ENCODE results near the gene MAT2A. TPM values are rescaled to one million over a fixed set of nuclear protein-coding genes. Genes with fewer than 3 reads are reported as not detected.

The MAT2A gene
- total and polyA plus RNA-seq, 10 of the 15 experiments (the other 5 are each of a cell fraction or from before 2014, with no cell fraction given): 97.6 to 408 (median 290) TPM

DNA sequence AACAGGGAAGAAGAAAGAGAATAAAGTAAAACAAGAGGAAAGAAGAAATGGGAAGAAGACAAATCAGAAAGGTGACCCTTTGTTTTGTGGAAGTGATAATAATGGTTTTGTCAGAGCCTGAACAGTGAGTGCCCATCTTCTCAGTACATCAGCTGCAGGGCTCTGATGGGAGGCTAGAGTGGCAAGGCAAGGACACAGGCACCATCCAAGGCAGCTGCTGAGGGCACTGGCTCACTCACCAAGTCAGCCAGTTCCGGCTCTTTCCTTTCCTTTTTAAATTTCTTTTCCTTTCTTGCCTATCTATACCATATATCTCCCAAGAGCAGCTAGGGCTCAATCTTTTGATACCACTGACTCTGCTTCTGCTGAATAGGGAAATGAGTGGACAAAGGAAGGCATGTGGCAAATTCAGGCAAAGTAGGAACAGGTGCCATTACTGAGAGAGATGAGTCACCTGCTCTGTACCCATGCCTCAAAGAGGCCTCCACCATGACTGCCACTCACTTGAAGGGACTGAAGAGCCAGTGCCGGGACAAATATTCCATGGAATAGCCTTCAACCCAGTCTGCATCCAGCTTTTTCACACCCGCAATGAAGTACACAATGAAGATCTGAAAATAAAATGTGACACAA is 16.1 kb downstream of the MAT2A start:
- BruUV-seq (replicated peaks): no TSS peak
- H3K27ac ChIP-seq (ENCODE audit: control insufficient read depth, insufficient read depth): no peak overlapping the region
- H3K4me3 ChIP-seq: no peak overlapping the region
- no peaks in the 10 kb centered on the region for H4K20me1 ChIP-seq (ENCODE audit: control insufficient read depth, insufficient read depth)
- H3K4me2 ChIP-seq (ENCODE audit: control insufficient read depth, insufficient read depth): no peak overlapping the region
- no peak for ATAC-seq
- intact Hi-C loops (cut with micrococcal nuclease; ENCODE audit: unreplicated experiment) (loop anchor here (5.0 kb wide), 2 partner anchors 228 to 253 kb away; partner anchors contain the start of gene TGOLN2), in situ Hi-C loops (cut with MboI) (loop anchor here (5.0 kb wide), 1 partner anchor 133 kb away; no protein-coding TSS in a partner anchor)
- ChIA-PET RAD21 (ENCODE audit: unreplicated experiment) (interaction anchor here (7.7 kb wide), 1 partner anchor 135 kb away, joined by 179 read pairs; the partner anchor contains the start of gene SH2D6), CTCF (interaction anchor here (0.6 to 10.4 kb wide), 5 partner anchors 13 to 300 kb away, joined by 3 to 336 read pairs (median 3); partner anchors contain the start of genes MAT2A and SH2D6), POLR2A (interaction anchor here (1.5 to 1.6 kb wide), 2 partner anchors 16 to 136 kb away, joined by 5 to 7 read pairs; partner anchors contain the start of gene MAT2A), SMC1A (ENCODE audit: uncharacterized antibody, unreplicated experiment) (interaction anchor here (0.9 to 2.9 kb wide), 5 partner anchors 13 to 166 kb away, joined by 3 to 22 read pairs (median 4); partner anchors contain the start of gene C2orf68)
- no peaks in the 10 kb centered on the region for H3K9me3 ChIP-seq (replicated peaks; ENCODE audit: control insufficient read depth, insufficient read depth, low read length)
- DNase-seq (ENCODE audit: low read depth, low spot score): no peak
- TF ChIP-seq WRNIP1 (IDR thresholded peaks at IDR 0.05; ENCODE audit: borderline replicate concordance, low read depth, low read length) (no peak), POLR2A (IDR thresholded peaks at IDR 0.05; ENCODE audit: low read depth, low read length) (no peak), RBBP5 (conservative IDR thresholded peaks at IDR 0.05) (no peak), TCF3 (IDR thresholded peaks at IDR 0.05; ENCODE audit: borderline replicate concordance, insufficient read depth, low read depth, low read length) (no peak), RELA (IDR thresholded peaks at IDR 0.05; ENCODE audit: borderline replicate concordance, partially characterized antibody) (no peak), MEF2B (IDR thresholded peaks at IDR 0.05; ENCODE audit: partially characterized antibody, poor library complexity, severe bottlenecking) (no peak), SMAD5 (IDR thresholded peaks at IDR 0.05; ENCODE audit: low read depth) (no peak), SMAD1 (IDR thresholded peaks at IDR 0.05; ENCODE audit: low read depth, partially characterized antibody) (no peak), ZNF207 (IDR thresholded peaks at IDR 0.05; ENCODE audit: borderline replicate concordance) (no peak), POLR2AphosphoS2 (IDR thresholded peaks at IDR 0.05; ENCODE audit: low read depth, low read length) (no peak), BMI1 (IDR thresholded peaks at IDR 0.05; ENCODE audit: borderline replicate concordance) (no peak)
- TF ChIP-seq, protein P1, sequence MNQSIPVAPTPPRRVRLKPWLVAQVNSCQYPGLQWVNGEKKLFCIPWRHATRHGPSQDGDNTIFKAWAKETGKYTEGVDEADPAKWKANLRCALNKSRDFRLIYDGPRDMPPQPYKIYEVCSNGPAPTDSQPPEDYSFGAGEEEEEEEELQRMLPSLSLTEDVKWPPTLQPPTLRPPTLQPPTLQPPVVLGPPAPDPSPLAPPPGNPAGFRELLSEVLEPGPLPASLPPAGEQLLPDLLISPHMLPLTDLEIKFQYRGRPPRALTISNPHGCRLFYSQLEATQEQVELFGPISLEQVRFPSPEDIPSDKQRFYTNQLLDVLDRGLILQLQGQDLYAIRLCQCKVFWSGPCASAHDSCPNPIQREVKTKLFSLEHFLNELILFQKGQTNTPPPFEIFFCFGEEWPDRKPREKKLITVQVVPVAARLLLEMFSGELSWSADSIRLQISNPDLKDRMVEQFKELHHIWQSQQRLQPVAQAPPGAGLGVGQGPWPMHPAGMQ (IDR thresholded peaks at IDR 0.05; ENCODE audit: borderline replicate concordance): no peak
- TF ChIP-seq, protein P2, sequence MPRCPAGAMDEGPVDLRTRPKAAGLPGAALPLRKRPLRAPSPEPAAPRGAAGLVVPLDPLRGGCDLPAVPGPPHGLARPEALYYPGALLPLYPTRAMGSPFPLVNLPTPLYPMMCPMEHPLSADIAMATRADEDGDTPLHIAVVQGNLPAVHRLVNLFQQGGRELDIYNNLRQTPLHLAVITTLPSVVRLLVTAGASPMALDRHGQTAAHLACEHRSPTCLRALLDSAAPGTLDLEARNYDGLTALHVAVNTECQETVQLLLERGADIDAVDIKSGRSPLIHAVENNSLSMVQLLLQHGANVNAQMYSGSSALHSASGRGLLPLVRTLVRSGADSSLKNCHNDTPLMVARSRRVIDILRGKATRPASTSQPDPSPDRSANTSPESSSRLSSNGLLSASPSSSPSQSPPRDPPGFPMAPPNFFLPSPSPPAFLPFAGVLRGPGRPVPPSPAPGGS (IDR thresholded peaks at IDR 0.05; ENCODE audit: borderline replicate concordance, insufficient read depth, low read depth, low read length, poor library complexity, severe bottlenecking): no peak
- H2AFZ ChIP-seq (ENCODE audit: control insufficient read depth, low read depth, low read length): no peak overlapping the region
- no peaks in the 10 kb centered on the region for H3K4me1 ChIP-seq (ENCODE audit: control insufficient read depth, insufficient read depth, low read length)
- H3K79me2 ChIP-seq (ENCODE audit: control insufficient read depth, insufficient read depth, low read length): peaks cover 7% of the 10 kb centered on the region; the same call in 1 of the 2 replicates
- WGBS (ENCODE audit: insufficient coverage, insufficient replicate concordance, low lambda C conversion rate, missing lambda C conversion rate): 98% methylated on average over 3 of the region's 3 CpGs
- peaks cover 8 to 23% of the 10 kb centered on the region in 2 experiments for H3K36me3 ChIP-seq (ENCODE audit: control insufficient read depth in 2 of 2, insufficient read depth in 2 of 2, low read length in 1 of 2)
- H3K27me3 ChIP-seq (replicated peaks in 1 of 2; ENCODE audit: control insufficient read depth in 2 of 2, insufficient read depth in 2 of 2, low read length in 1 of 2): no peaks in the 10 kb centered on the region
- no peak overlapping the region for H3K9ac ChIP-seq (ENCODE audit: control insufficient read depth, insufficient read depth, low read length)
- no peak for FAIRE-seq
